Fibroblast of the conjunctiva (primary cell): ENCODE results near the gene PDE8B.

Experiments used
- DNase-seq: peaks from one replicate; pipeline ENCODE4 v3.0.0-alpha.2; 2010; ENCODE audit warnings: low read depth

PDE8B gene

GRCh38 chr5:77192441-77193050, 17.9 kb upstream of the PDE8B start:
- no peak for DNase-seq

DNA sequence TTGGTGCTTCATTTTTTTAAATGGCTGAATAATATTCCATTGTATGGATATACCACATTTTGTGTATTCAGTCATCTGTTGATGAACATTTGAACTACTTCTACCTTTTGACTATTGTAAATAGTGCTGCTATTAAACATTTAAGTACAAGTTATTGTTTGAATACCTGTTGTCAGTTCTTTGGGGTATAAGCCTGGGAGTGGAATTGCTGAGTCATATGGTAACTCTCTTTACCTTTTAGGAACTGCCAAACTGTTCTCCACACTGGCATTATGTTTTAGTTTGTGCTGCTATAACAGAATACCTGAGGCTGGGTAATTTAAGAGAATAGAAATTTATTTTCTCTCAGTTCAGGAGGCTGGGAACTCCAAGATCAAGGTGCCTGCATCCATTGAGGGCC, 15.7 kb upstream of the PDE8B start:
- no peak for DNase-seq

DNA sequence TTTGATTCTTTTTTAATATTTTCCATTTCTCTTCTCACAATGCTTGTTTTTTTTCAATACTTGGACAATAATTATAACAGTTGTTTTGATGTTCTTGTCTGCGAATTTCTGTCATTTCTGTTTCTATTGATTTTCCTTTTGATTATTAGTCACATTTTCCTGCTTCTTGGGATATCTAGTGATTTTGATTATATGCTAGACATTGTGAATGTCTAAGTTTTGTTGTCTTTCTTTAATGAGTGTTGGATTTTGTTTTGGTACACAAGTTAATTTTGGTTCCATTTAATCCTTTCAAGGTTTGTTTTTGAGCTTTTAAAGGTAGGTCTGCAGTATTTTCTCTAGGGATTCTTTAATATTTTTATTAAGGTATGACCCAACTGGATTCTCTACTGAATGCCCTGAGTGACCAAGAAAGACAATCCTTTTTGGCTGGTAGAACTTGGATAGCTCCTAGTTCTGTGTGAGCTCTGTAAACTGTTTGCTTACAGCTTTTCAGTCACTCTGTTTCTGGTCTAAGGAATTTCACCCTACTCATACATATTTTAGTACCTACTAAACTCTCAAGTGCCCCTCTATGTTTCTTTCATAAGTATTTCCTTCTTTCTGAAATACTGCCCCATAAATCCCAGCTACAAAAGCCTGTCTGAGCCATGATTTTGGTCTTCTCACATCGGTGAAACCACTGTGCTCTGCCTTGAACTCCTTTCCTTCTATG, 12.5 kb upstream of the PDE8B start:
- DNase-seq, result no peak

GRCh38 chr5:77200663-77201062, 9.8 kb upstream of the PDE8B start:
- no peak for DNase-seq

DNA sequence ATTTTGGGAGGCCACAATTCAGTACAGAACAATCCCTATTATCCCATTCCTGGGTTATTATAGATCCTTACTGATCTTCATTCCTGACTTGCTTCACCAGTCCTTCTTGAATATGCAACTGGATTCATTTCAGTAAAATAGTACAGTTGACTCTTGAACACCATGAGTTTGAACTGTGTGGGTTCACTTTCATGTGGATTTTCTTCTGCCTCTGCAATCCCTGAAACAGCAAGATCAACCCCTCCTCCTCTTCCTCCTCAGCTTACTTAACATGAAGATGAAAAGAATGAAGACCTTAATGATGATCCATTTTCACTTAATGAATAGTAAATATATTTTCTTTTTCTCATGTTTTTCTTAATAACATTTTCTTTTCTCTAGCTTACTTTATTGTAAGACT, 8.3 kb upstream of the PDE8B start:
- no peak for DNase-seq

DNA sequence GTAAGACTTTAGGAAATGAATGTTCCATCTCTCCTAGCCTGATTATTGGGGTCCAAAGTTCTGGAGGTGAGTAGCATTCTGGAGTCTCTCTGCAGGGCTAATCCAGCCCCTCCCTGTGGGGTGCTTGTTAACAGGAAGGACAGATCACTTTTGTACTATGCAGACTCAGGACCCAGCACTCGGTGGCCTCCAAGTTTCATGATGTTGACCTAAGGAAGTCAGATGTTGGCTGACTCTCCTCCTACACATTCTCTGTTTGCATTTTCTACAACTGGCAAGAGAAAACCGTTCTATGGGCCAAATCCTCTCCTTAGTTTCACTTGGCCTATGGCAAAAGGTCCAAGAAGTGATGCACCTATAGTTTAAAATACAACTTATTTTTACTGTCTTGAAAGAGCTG, 5.5 kb upstream of the PDE8B start:
- DNase-seq, result no peak

DNA sequence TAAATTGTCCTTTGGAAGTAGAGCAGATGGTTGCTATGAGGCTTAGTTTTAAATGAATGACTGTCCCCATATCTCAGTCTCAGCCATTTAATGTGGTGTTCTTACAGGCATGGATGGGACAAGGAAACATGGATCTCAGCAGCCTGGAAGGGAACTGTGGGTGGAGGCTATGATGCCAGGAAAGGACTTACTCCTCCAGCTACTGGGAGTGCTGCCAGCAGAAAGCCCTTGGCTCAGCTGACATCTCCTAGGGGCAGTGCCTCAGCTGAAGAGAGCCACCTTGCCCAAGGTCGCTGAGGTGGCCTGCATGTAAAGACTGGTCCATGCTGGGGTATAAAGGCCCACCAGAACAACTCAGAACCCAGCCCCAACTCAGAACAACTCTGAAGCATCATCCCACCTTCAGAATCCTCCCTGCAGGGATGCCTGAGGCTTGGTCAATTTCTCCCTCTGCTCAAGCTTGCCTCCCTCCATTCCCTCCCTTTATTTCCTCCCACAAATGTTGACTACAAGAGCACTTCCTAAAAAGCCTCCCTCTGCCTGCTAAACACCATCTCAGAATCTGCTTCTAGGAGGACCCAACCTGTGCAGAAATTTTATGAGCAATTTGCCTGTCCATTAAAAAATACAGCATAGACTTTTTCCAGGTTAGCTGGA, 1.8 kb upstream of the PDE8B start:
- DNase-seq, result no peak

DNA sequence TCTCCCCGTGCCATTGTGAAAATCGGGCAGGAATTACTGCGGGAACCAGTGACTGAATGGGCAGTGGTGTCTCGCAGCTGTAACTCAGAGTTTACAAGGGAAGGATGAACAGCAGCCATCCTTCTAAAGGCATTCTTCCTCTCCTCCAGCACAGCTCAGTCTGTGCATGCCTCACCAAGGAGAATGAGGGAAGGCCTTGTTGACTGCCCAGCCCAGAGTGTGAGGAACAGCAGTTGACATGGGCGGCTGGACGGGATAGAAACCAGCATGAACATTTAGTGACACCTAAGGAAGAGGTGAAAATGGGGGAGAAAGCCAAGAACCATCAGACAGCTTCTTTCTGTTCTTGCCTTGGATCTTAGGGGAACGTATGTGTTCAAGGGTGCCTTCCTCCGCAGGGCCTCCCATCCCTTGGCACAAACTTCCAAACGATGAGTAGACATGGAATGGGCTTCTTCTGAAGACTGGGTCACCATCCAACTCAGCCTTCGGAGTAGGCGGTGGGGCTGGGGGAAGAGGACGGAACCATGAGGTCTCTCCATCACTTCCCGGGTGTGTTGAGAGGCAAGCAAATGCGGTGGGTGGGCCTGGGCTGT, 887 bp upstream of the PDE8B start:
- DNase-seq, result no peak

GRCh38 chr5:77210964-77211690, 647 bp downstream of the PDE8B start:
- no peak for DNase-seq

DNA sequence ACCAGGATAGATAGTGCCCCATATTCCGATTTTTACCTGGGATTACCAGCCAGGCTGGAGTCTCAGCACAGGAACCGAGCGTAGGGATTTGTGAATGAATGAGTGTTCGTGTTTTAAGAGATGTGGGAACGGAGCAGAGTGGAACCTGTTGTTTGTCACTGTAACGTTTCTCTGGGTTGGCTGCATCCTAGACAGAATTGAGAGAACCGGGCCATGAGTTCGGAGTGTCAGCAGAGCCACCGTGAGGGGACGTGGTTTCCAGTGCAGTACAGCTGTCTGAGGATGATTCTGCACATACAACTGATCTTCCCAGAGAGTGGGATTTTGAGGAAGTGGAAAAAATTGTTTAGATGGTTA, 1.2 kb downstream of the PDE8B start:
- DNase-seq, result no peak

DNA sequence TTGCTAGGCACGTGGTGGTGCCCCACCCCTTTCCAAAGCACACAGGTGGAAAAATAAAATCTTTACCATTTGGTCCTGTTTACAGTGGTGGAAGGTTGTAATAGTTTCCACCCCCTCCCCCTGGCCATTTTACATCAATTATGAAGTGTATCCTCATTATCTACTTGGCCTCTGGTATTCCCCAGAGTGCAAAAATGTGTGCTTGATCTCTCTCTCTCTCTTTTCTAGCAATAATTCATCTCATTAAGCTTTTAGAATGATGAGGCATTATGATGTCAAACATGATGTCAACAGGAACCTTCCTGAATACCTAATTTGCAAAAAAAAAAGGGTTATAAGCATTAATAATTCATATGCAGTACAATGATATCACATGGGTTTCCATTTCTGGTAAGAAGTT, 3.1 kb downstream of the PDE8B start:
- no peak for DNase-seq

DNA sequence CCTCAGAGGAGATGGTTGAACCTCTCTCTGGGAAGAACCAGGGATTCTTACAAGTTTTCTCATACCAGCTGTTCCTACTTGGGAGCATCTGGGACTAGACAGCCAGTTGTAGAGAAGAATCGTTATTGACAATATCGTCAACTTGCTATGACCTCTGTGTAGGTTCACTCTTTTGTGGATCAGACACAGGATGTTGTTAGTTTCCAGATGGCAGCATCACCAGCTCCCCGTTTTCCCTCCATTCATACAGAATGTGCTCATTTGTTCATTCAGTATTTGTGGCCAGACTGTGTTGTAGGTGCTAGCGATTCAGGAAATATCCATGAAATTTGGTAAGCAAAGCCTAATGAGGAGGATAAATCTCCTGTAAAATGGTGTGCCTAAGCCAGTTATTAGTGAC, 3.7 kb downstream of the PDE8B start:
- no peak for DNase-seq

DNA sequence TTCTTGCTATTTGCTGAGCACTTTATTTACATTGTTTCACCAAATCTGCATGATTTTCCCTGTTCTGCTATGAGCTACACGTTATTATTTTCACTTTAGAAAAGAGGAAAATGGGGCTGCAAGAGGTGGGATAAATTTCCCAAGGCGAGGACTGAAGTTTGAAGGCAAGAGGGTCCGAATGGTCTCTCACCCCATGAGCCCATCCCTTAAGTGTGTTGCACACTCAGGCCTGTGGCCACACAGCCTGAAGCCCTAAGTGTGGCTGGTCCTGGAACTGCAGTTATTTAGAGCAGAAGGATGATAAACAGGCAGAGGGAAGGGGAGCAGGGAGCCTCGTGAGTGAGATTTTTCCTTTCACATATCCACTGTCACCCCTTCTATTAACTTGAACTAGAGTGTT, 7.8 kb downstream of the PDE8B start:
- DNase-seq, result no peak

GRCh38 chr5:77221115-77221514, 10.6 kb downstream of the PDE8B start:
- DNase-seq, result no peak

DNA sequence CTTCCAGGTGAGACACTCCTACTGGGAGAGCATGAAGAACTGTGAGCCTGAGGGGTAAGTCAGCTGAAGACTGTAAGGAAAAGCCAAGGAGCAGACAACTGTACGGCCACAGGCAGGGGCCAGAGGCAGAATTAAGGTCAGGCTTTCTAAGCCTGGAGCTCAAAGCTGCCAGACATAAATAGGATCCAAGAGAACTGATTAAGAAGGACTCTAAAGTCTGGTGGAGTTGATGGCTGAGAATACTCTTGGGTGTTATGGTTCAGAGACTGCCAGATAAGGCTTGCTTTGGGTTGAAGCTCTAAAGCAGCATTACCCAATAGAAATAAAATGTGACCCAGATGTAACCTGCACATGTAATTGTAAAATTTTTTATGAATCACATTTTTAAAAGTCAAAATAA, 12.2 kb downstream of the PDE8B start:
- no peak for DNase-seq

- DNase-seq, result no peak
Observed at GRCh38 chr5:77223653-77224052, 13.2 kb downstream of the PDE8B start.

DNA sequence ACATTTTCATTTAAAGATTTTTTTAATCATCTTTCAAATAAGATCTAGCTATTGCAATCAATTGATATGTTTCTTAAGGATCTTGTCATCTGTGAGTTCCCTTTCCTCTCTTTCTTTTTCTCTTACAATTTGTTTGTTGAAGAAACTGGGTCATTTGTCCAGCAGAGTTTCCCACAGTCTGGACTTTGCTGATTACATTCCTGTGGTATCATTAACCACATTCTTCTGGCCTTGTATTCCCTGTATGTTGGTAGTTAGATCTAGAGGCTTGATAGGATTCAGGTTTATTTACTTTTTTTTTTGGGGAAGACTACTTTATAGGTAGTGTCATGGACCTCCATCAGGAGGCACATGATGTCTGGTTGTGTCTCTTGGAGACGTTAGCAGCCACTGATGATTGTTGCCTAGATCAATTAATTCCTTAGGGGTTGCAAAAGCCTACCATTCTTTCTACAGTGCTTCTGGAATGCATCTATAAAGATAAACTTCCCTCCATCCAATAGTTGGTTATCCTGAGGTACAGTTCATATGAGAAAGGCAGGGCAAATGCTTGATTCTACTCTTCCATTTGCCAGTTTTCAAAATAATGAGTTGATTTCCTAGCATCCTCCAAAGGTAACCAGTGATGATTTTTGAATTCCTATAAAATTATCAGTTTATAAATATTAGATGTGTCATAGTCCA, 14.3 kb downstream of the PDE8B start:
- no peak for DNase-seq

GRCh38 chr5:77225531-77225930, 15.1 kb downstream of the PDE8B start:
- DNase-seq, result no peak

DNA sequence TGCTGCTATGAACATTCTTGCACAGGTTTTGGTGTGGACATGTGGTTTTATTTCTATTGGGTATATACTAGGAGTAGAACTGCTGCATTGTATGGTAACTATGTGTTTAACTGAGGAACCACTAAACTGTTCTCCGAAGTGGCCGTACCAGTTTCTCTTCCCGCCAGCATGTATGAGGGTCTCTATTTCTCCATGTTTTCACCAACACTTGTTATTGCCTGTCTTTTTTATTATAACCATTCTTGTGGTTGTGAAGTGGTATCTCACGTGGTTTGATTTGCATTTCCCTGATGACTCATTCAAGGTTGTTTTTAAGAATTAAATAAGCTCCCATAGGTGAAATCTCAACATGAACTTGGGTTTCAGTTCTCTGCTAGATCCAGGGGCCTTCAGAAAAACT, 19.4 kb downstream of the PDE8B start:
- no peak for DNase-seq

DNA sequence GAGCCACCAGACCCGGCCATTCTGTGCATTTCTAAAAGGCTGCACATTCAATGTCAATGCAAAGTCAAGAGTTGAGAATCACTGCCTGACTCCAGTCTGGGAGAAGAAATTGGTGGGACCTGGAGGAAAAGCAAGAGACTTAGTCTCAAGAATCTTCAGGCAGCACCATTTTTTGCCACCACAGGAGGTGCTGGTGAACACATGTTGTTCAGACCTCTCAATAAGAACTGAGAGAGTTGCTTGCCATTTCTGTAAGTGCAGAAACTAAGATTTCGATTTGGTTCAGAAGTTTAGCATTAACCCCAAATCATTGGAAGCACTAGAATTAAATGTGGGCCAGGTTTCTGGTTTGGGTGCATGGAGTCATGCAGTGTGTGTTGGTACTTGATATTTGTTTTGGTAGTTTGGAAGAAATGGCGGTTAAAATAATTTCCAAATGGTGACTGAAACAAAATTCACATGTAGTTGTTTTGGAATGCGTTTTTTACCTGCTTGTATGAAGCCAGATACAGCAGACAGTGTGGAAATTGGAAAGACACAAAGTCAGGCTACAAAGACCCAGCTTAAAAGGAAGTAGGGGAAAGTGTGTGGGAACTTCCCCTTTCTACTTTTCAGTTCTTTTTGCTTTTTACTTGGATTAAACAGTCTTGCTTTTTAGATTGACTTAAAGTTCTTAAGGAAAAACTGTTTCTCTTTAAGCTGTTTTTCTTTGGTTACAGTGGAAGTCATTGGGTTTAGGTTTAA, 20.4 kb downstream of the PDE8B start:
- DNase-seq, result no peak

- no peak for DNase-seq
Observed at GRCh38 chr5:77231471-77232138, 21.1 kb downstream of the PDE8B start.
